MV-4-11 (cell line): Measurements from ENCODE around the gene GRK1.

Experiments used
- DNase-seq: peaks from one replicate; lab custom pipeline; 2025; lab: John Stamatoyannopoulos, UW

The GRK1 gene

DNA sequence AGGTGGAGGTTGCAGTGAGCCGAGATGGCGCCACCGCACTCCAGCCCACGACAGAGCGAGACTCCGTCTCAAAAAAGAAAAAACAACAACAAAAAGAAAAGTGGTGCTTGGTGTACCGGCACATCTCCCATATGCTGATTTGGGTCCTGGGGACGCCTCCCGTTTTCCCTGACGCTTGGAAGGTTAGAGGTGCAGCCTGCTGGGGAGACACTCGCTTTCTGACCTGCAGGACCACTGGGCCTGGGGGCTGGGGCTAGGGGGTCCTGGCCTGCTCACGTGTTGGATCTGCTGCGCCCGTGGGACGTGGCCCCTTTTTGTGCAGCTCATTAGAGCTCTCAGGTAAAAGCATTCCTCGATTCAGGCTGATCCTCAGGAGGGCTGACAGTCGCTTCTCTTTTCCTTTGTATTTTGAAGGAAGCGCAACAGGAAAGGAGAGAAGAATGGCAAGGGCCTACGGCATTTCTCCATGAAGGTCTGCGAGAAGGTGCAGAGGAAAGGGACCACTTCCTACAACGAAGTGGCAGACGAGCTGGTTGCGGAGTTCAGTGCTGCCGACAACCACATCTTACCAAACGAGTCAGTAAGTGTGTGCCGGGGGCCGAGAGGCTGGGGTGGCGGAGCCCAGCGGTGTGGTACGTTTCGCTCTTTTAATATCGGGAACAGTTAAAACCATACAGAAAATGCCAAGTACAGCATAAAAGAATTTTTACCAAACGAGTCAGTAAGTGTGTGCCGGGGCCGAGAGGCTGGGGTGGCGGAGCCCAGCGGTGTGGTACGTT, 34.1 kb upstream of the GRK1 start:
- no peak for DNase-seq

- DNase-seq, result no peak
These were observed 33.5 kb upstream of the GRK1 start for GRCh38 chr13:113633485-113633873.

GRCh38 chr13:113634279-113635047, 32.6 kb upstream of the GRK1 start:
- no peak for DNase-seq

DNA sequence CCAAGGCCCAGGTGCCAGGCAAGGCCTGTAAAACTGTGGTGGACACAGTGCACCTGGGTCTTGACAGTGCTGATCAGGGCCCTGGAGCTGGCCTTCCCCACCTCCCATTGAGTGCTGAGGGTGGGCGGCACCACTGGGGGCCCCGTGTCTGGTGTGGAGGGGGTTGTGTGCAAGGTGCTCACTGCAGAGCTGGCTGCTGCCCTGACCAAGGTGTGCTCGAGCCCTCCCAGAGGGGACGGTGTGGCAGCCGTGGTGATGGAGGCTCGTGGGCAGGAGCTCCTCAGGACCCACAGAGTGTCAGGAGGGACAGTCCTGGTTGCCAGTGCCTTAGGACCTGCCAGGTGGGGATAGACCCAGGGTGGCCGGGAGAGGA, 32.0 kb upstream of the GRK1 start:
- no peak for DNase-seq

DNA sequence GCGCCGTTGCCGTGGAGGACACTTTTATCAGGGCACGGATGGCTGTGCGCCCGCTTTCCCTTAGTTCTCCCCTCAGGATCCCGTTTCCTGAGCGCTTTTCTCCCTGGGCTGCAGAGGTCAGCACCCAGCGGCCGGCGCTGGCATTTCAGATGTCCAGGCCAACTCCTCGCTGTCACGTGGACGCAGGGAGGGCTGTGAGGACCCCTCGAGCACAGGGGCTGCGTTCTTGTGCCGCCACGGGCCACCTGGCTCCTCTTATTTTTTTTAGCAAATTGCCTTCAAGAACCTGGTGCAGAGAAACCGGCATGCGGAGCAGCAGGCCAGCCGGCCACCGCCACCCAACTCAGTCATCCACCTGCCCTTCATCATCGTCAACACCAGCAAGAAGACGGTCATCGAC, 31.3 kb upstream of the GRK1 start:
- no peak for DNase-seq

DNA sequence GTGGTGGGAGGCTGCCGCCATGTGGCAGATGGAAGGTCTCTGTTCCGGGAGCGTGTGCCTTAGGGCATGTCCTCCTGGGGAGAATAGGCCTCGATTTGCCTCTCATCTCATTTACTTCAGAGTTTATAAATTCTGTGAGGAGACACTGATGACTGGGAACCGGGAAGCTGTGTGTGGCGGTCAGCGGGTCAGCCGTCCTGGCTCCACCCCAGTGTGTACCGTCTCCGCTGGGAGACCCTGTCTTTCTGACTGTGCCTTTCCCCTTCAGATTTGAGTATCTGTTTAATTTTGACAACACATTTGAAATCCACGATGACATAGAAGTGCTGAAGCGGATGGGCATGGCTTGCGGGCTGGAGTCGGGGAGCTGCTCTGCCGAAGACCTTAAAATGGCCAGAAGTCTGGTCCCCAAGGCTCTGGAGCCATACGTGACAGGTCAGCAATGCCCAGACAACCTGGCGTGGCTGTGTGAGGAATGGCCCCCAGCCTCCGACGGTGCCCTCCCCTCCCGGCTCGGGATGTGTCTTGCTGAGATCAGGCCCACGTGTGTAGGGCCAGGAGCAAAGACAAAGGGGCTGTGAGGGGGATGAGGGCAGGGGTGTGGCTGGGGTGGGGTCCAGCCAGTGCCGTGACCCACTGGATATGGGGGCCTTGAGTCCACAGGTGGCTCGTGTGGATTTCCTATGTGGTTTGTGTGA, 30.6 kb upstream of the GRK1 start:
- no peak for DNase-seq

DNA sequence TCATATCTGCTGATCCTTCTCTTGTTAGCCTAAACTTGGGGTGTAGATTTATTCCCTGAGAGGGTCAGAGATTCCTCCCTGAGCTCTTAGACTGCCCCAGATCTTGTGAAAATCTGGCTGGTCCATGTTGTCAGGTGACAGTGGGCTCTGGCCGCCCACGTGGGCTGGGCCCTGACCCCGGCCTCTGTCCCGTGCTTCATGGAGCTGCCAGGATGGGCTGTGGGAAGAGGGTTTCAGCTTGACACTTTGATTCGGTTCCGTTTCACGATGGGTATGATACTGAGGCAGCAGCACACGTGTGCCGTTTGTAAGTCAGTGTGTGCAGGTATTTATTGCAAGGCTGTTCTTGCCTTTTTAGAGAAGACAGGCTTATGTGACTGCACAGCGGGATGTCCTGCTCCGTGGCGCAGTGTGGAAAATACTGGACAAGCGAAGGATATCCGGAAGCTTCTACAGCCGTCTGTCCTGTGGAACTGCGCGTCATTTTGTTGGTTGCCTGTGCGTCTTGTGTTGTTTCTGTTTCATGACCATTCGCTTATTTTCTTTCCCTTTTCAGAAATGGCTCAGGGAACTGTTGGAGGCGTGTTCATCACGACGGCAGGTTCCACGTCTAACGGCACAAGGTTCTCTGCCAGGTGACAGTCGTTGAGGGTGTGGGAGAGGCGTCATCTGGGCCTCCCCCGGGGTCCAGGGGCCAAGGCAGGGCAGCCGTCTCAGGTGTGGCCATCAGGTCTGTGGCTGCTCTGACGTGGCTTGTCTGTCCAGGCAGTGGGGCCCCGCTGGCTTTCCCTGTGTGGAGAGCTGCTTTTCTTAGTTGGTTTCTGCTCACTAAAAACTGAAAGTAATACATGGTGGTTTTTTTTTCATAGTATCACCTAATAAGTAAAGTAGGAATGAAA, 29.5 kb upstream of the GRK1 start:
- no peak for DNase-seq

GRCh38 chr13:113638173-113638746, 28.8 kb upstream of the GRK1 start:
- DNase-seq, result no peak

GRCh38 chr13:113638806-113639205, 28.2 kb upstream of the GRK1 start:
- DNase-seq, result no peak

- no peak for DNase-seq
These were observed 27.3 kb upstream of the GRK1 start for GRCh38 chr13:113639616-113640262.

GRCh38 chr13:113641426-113641825, 25.6 kb upstream of the GRK1 start:
- no peak for DNase-seq

DNA sequence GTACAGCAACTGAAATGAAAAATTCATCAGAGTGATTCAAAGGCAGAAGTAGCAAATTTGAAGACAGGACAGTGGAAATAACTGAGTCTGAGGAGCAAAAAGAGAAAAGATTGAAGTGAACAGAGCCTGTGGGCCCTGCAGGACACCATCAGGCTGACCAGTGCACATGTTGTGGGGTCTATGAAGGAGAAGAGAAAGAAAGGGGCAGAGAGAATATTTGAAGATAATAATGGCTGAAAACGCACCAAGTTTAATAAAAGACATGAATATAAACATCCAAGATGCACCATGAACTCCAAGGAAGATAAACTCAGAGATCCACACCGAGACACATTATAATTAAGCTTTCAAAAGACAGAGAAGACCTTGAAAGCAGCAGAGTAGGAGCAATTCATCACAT, 24.5 kb upstream of the GRK1 start:
- no peak for DNase-seq

DNA sequence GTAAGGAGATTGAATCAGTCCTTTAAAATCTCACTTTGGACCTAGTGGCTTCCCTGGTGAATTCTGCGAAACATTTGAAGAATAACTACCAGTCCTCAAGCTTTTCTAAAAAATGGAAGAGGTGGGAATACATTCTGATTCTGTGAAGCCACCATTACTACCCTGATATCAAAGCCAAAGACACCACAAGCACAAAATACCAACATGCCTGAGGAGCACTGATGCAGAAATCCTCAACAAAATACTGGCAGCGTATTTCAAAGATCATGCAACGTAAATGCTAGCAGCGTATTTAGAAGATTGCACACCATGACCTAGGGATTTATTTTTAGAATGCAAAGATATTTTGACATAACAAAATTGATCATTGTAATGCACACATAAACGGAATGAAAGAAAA, 23.4 kb upstream of the GRK1 start:
- no peak for DNase-seq

GRCh38 chr13:113644800-113645199, 22.2 kb upstream of the GRK1 start:
- no peak for DNase-seq

DNA sequence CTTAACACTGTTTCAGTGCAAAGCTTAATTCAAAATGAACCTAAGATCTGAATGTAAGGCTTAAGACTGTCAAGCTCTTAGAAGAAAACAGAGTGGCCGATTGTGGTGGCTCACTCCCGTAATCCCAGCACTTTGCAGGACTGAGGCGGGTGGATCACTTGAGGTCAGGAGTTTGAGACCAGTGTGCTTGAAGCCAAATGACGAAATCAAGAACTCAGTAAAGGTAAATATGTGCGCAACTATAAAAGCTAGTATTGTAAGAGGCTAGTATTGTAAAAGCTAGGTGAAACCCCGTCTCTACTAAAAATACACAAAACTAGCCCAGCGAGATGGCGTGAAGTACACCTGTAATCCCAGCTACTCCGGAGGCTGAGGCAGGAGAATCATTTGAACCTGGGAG, 21.7 kb upstream of the GRK1 start:
- DNase-seq, result no peak

GRCh38 chr13:113646376-113646775, 20.6 kb upstream of the GRK1 start:
- DNase-seq, result no peak

GRCh38 chr13:113646921-113647340, 20.1 kb upstream of the GRK1 start:
- no peak for DNase-seq

DNA sequence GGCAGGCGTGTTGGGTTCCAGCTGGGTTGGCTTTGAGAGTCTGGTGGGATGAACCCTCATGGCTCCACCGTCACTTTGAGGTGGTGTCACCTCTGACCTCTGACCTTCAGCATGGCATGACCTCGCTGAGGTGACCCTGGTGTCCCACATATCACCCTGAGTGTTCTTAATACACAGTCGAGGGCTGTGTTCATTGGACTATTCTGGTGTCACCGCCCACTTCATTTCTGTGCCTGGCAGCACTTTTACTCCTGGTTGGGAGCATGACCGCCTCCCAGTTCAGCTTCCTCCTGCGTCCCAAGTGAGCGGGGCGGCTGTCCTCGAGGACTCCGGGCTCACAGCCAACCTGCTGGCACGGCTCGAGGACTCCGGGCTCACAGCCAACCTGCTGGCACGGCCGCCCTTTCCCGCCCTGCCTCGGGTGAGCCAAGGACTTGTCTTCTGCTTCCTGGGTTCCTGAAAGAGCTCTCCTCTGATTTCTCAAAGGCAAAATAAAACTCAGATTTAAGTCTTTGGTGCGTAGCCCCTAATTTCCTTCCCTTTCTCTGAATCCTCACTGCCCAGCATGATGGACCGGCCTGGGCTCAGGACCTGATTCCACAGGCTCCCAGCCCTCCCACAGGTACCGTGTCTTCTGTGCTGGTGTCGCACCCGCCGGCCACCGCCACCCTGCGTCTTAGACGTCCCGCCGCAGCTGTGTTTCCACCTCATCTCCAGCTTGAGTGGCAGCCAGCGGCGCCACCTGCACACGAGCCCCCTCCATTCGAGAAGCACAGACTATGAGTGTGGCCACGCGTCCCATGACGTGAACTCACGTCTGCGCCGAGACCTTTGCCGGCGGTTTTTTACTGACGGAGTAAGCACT, 19.4 kb upstream of the GRK1 start:
- DNase-seq, result no peak

GRCh38 chr13:113648216-113648610, 18.8 kb upstream of the GRK1 start:
- DNase-seq, result no peak

GRCh38 chr13:113649212-113649611, 17.8 kb upstream of the GRK1 start:
- no peak for DNase-seq
